ENCODE data around the gene ATXN2.
"Not testable (repeated sequence)": the region's sequence is repeated elsewhere in the genome, so short reads cannot be mapped to it uniquely, and the experiment has no call there.

Gene ATXN2

DNA sequence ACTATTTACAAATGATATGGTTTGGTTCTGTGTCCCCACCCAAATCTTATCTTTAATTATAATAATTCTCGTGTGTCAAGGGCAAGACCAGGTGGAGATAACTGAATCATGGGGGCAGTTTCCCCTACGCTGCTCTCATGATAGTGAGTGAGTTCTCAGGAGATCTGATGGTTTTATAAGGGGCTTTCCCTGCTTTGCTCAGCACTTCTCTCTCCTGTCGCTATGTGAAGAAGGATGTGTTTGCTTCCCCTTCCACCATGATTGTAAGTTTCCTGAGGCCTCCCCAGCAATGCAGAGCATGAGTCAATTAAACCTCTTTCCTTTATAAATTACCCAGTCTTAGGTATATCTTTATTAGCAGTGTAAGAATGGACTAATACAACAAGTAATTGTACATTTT lies 43.8 kb downstream of the ATXN2 start:
- not testable (repeated sequence) for DNase-seq (ENCODE audit: low spot score); H3K23ac ChIP-seq (ENCODE audit: low read depth, low read length, poor library complexity); H4K8ac ChIP-seq (ENCODE audit: low read depth, low read length); H2BK5ac ChIP-seq (ENCODE audit: low read length); H3K79me1 ChIP-seq (ENCODE audit: low read depth, low read length); H4K91ac ChIP-seq (ENCODE audit: low read depth, low read length, poor library complexity); H2BK12ac ChIP-seq (ENCODE audit: low read length); H2AFZ ChIP-seq (ENCODE audit: low read length); H3K4me2 ChIP-seq (ENCODE audit: insufficient read depth, low read length, poor library complexity, severe bottlenecking); H2BK120ac ChIP-seq (ENCODE audit: low read depth, low read length); H3K14ac ChIP-seq (ENCODE audit: low read length); H2AK5ac ChIP-seq (ENCODE audit: low read depth, low read length); H3K4ac ChIP-seq (ENCODE audit: low read length); H2BK15ac ChIP-seq (ENCODE audit: low read length); H3K27me3 ChIP-seq (ENCODE audit: control insufficient read depth in 3 of 3, insufficient read depth in 3 of 3, low read depth in 1 of 3, low read length in 3 of 3); H3K9ac ChIP-seq (ENCODE audit: low read depth, low read length, poor library complexity); H3K4me3 ChIP-seq (ENCODE audit: low read length in 2 of 2); H3K9me3 ChIP-seq (replicated peaks in 1 of 2; ENCODE audit: control insufficient read depth in 2 of 2, insufficient read depth in 1 of 2, low read depth in 1 of 2, low read length in 2 of 2); H3K4me1 ChIP-seq (ENCODE audit: control insufficient read depth in 2 of 2, insufficient read depth in 1 of 2, low read depth in 1 of 2, low read length in 2 of 2); H3K18ac ChIP-seq (ENCODE audit: low read length); H3K27ac ChIP-seq (replicated peaks; ENCODE audit: low read length)
- no CpG with 5 or more reads among the region's 3 CpGs for WGBS, 2 donors (ENCODE audit: extremely low coverage in 2 of 2, insufficient read length in 2 of 2, insufficient replicate concordance in 1 of 2)
- H3K36me3 ChIP-seq (replicated peaks in 1 of 2; ENCODE audit: control insufficient read depth in 2 of 2, insufficient read depth in 2 of 2, low read length in 2 of 2), result peaks cover 0 to 36% of the 10 kb centered on the region in 2 donors

DNA sequence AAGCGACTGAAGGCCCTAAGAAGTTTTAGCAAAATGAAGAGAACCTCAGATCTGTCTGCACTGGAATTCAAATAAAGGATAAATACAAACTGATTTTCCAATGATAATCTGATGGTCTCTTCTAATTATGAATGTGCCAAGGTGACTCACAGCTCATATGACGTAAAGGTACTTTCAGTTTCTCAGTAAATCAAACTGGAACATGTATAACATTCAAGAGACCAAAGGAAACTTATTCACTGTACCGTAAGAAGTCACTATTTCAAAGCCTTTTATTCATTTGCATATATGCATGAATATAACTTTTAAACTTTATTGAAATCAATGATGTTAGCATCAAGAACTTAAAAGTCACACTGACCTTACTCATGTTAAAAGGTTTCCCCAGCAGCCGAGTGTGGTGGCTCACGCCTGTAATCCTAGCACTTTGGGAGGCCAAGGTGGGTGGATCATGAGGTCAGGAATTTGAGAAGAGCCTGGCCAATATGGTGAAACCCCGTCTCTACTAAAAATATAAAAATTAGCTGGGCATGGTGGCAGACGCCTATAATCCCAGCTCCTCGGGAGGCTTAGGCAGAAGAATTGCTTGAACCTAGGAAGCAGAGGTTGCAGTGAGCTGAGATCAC lies 52.2 kb downstream of the ATXN2 start:
- H3K79me1 ChIP-seq (ENCODE audit: low read depth, low read length), result no peaks in the 10 kb centered on the region
- no peak overlapping the region for H2BK120ac ChIP-seq (ENCODE audit: low read depth, low read length)
- H2AFZ ChIP-seq (ENCODE audit: low read length), result no peak overlapping the region
- no peaks in the 10 kb centered on the region for H3K27me3 ChIP-seq (ENCODE audit: control insufficient read depth in 3 of 3, insufficient read depth in 3 of 3, low read depth in 1 of 3, low read length in 3 of 3)
- H3K4ac ChIP-seq (ENCODE audit: low read length), result no peak overlapping the region
- H3K14ac ChIP-seq (ENCODE audit: low read length), result no peak overlapping the region
- H3K4me3 ChIP-seq (ENCODE audit: low read length in 2 of 2), result no peak overlapping the region
- no CpG with 5 or more reads among the region's 8 CpGs for WGBS, 2 donors (ENCODE audit: extremely low coverage in 2 of 2, insufficient read length in 2 of 2, insufficient replicate concordance in 1 of 2)
- no peak overlapping the region for H3K23ac ChIP-seq (ENCODE audit: low read depth, low read length, poor library complexity)
- no peak overlapping the region for H4K91ac ChIP-seq (ENCODE audit: low read depth, low read length, poor library complexity)
- no peak overlapping the region for H3K9ac ChIP-seq (ENCODE audit: low read depth, low read length, poor library complexity)
- DNase-seq (ENCODE audit: low spot score), result no peak
- no peak overlapping the region for H4K8ac ChIP-seq (ENCODE audit: low read depth, low read length)
- H3K18ac ChIP-seq (ENCODE audit: low read length), result no peak overlapping the region
- H2BK5ac ChIP-seq (ENCODE audit: low read length), result no peak overlapping the region
- H3K36me3 ChIP-seq (replicated peaks in 1 of 2; ENCODE audit: control insufficient read depth in 2 of 2, insufficient read depth in 2 of 2, low read length in 2 of 2), result peaks cover 4 to 88% of the 10 kb centered on the region in 2 donors
- no peaks in the 10 kb centered on the region for H3K4me1 ChIP-seq (ENCODE audit: control insufficient read depth in 2 of 2, insufficient read depth in 1 of 2, low read depth in 1 of 2, low read length in 2 of 2)
- H3K9me3 ChIP-seq (replicated peaks in 1 of 2; ENCODE audit: control insufficient read depth in 2 of 2, insufficient read depth in 1 of 2, low read depth in 1 of 2, low read length in 2 of 2), result no peaks in the 10 kb centered on the region
- H3K4me2 ChIP-seq (ENCODE audit: insufficient read depth, low read length, poor library complexity, severe bottlenecking), result no peak overlapping the region
- no peak overlapping the region for H3K27ac ChIP-seq (replicated peaks; ENCODE audit: low read length)
- no peak overlapping the region for H2AK5ac ChIP-seq (ENCODE audit: low read depth, low read length)
- H2BK15ac ChIP-seq (ENCODE audit: low read length), result no peak overlapping the region
- H2BK12ac ChIP-seq (ENCODE audit: low read length), result no peak overlapping the region

DNA sequence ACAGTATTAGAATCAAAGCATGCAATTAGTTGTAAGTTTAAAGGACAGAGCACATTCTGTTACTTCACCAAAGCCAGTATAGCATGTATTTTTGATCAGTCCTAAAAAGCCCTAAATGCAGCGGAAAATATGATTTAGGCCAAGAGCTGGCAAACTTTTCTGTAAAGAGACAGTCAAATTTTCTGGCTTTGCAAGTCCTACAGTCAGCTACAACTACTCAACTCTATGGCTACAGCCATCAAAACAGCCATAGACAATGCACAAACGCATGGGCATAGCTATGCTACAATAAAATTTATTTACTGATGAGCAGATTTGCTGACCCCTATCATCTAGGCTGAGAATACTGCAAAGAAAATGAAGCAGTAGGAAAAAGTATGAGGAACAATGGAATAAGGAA lies 52.9 kb downstream of the ATXN2 start:
- Histone ChIP-seq H3K23ac (ENCODE audit: low read depth, low read length, poor library complexity) (no peak overlapping the region), H3K27ac (replicated peaks; ENCODE audit: low read length) (no peak overlapping the region), H3K18ac (ENCODE audit: low read length) (no peak overlapping the region), H3K4me3 (ENCODE audit: low read length in 2 of 2) (no peak overlapping the region), H3K27me3 (ENCODE audit: control insufficient read depth in 3 of 3, insufficient read depth in 3 of 3, low read depth in 1 of 3, low read length in 3 of 3) (no peaks in the 10 kb centered on the region), H2AK5ac (ENCODE audit: low read depth, low read length) (no peak overlapping the region), H2BK15ac (ENCODE audit: low read length) (no peak overlapping the region), H3K36me3 (replicated peaks in 1 of 2; ENCODE audit: control insufficient read depth in 2 of 2, insufficient read depth in 2 of 2, low read length in 2 of 2) (peaks cover 4 to 84% of the 10 kb centered on the region in 2 donors), H2BK120ac (ENCODE audit: low read depth, low read length) (no peak overlapping the region), H3K4me1 (ENCODE audit: control insufficient read depth in 2 of 2, insufficient read depth in 1 of 2, low read depth in 1 of 2, low read length in 2 of 2) (no peaks in the 10 kb centered on the region), H2BK12ac (ENCODE audit: low read length) (no peak overlapping the region), H3K9me3 (replicated peaks in 1 of 2; ENCODE audit: control insufficient read depth in 2 of 2, insufficient read depth in 1 of 2, low read depth in 1 of 2, low read length in 2 of 2) (no peaks in the 10 kb centered on the region), H2BK5ac (ENCODE audit: low read length) (no peak overlapping the region), H3K79me1 (ENCODE audit: low read depth, low read length) (no peaks in the 10 kb centered on the region), H4K91ac (ENCODE audit: low read depth, low read length, poor library complexity) (no peak overlapping the region), H3K14ac (ENCODE audit: low read length) (no peak overlapping the region), H3K4ac (ENCODE audit: low read length) (no peak overlapping the region), H4K8ac (ENCODE audit: low read depth, low read length) (no peak overlapping the region), H3K9ac (ENCODE audit: low read depth, low read length, poor library complexity) (no peak overlapping the region), H3K4me2 (ENCODE audit: insufficient read depth, low read length, poor library complexity, severe bottlenecking) (no peak overlapping the region), H2AFZ (ENCODE audit: low read length) (no peak overlapping the region)
- no peak for DNase-seq (ENCODE audit: low spot score)
- WGBS, 2 donors (ENCODE audit: extremely low coverage in 2 of 2, insufficient read length in 2 of 2, insufficient replicate concordance in 1 of 2), result no CpG with 5 or more reads among the region's 2 CpGs

DNA sequence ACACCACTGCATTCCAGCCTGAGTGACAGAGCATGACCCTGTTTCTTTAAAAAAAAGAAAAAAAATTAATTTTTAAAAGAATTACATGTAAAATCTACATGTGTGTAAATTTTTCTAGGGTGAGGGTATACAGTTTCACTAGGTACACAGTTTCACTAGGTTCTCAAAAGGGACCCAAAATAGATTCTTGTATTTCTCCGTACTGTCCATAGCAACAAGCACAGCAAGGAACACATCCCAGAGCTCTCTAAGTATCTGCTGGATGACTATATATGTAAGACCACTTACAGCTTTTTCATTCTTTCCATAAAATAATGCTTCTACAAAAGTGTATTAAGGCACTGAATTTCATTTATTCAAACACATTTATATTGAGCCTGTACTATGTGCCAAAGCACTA lies 55.1 kb downstream of the ATXN2 start:
- Histone ChIP-seq H3K36me3 (replicated peaks in 1 of 2; ENCODE audit: control insufficient read depth in 2 of 2, insufficient read depth in 2 of 2, low read length in 2 of 2) (peaks cover 4 to 65% of the 10 kb centered on the region in 2 donors), H2AK5ac (ENCODE audit: low read depth, low read length) (no peak overlapping the region), H2BK120ac (ENCODE audit: low read depth, low read length) (no peak overlapping the region)

More for the DNA sequence above, 55.1 kb downstream of the ATXN2 start:
- Histone ChIP-seq H3K4me2 (ENCODE audit: insufficient read depth, low read length, poor library complexity, severe bottlenecking) (no peak overlapping the region), H2BK5ac (ENCODE audit: low read length) (no peak overlapping the region), H2BK15ac (ENCODE audit: low read length) (no peak overlapping the region), H2BK12ac (ENCODE audit: low read length) (no peak overlapping the region), H3K27me3 (ENCODE audit: control insufficient read depth in 3 of 3, insufficient read depth in 3 of 3, low read depth in 1 of 3, low read length in 3 of 3) (no peaks in the 10 kb centered on the region), H3K9me3 (replicated peaks in 1 of 2; ENCODE audit: control insufficient read depth in 2 of 2, insufficient read depth in 1 of 2, low read depth in 1 of 2, low read length in 2 of 2) (no peaks in the 10 kb centered on the region), H3K9ac (ENCODE audit: low read depth, low read length, poor library complexity) (no peak overlapping the region), H3K79me1 (ENCODE audit: low read depth, low read length) (no peaks in the 10 kb centered on the region), H3K4ac (ENCODE audit: low read length) (no peak overlapping the region), H3K23ac (ENCODE audit: low read depth, low read length, poor library complexity) (no peak overlapping the region), H2AFZ (ENCODE audit: low read length) (no peak overlapping the region), H3K4me3 (ENCODE audit: low read length in 2 of 2) (no peak overlapping the region), H3K18ac (ENCODE audit: low read length) (no peak overlapping the region), H4K91ac (ENCODE audit: low read depth, low read length, poor library complexity) (no peak overlapping the region), H3K14ac (ENCODE audit: low read length) (no peak overlapping the region), H3K4me1 (ENCODE audit: control insufficient read depth in 2 of 2, insufficient read depth in 1 of 2, low read depth in 1 of 2, low read length in 2 of 2) (no peaks in the 10 kb centered on the region), H4K8ac (ENCODE audit: low read depth, low read length) (no peak overlapping the region), H3K27ac (replicated peaks; ENCODE audit: low read length) (no peak overlapping the region)
- DNase-seq (ENCODE audit: low spot score), result no peak
- WGBS, 2 donors (ENCODE audit: extremely low coverage in 2 of 2, insufficient read length in 2 of 2, insufficient replicate concordance in 1 of 2), result no CpG with 5 or more reads among the region's 1 CpG
